ENCODE measurements around the gene C2orf68.
A peak's percentile ranks its signal among the peaks of the same experiment; 100 is the strongest.
"Not testable (repeated sequence)": the region's sequence is repeated elsewhere in the genome, so short reads cannot be mapped to it uniquely, and the experiment has no call there.

Gene C2orf68

GRCh38 chr2:85611705-85612587 lies at the start of gene C2orf68:
TSS of gene C2orf68 (minus strand) at chr2:85612066. CDS start at chr2:85611984, 82 bp downstream.
- DNase-seq (ENCODE audit: low read depth), result peak; percentile 82
- H3K4me3 ChIP-seq (ENCODE audit: low read length), result peak within 1 kb of the TSS; percentile 77
- TF ChIP-seq CTCF (conservative IDR thresholded peaks at IDR 0.05; ENCODE audit: low read length), result no peak

- H3K4me3 ChIP-seq (ENCODE audit: low read length), result no peak overlapping the region
- DNase-seq (ENCODE audit: low read depth), result no peak
- no peak for TF ChIP-seq CTCF (conservative IDR thresholded peaks at IDR 0.05; ENCODE audit: low read length)
Measured at GRCh38 chr2:85661139-85661858, 49.4 kb upstream of the C2orf68 start.

- DNase-seq (ENCODE audit: low read depth), result no peak
- no peak for TF ChIP-seq CTCF (conservative IDR thresholded peaks at IDR 0.05; ENCODE audit: low read length)
- H3K4me3 ChIP-seq (ENCODE audit: low read length), result no peak overlapping the region
Measured at GRCh38 chr2:85660725-85661124, 48.9 kb upstream of the C2orf68 start.

GRCh38 chr2:85660301-85660700 lies 48.4 kb upstream of the C2orf68 start:
- DNase-seq (ENCODE audit: low read depth); H3K4me3 ChIP-seq (ENCODE audit: low read length): not testable (repeated sequence)

- no peak for TF ChIP-seq CTCF (conservative IDR thresholded peaks at IDR 0.05; ENCODE audit: low read length)
- DNase-seq (ENCODE audit: low read depth), result no peak
- no peak overlapping the region for H3K4me3 ChIP-seq (ENCODE audit: low read length)
Measured at GRCh38 chr2:85659324-85659981, 47.6 kb upstream of the C2orf68 start.

- H3K4me3 ChIP-seq (ENCODE audit: low read length); DNase-seq (ENCODE audit: low read depth): not testable (repeated sequence)
Measured at GRCh38 chr2:85657399-85657798, 45.5 kb upstream of the C2orf68 start.

GRCh38 chr2:85656468-85656867 lies 44.6 kb upstream of the C2orf68 start:
- no peak overlapping the region for H3K4me3 ChIP-seq (ENCODE audit: low read length)
- no peak for TF ChIP-seq CTCF (conservative IDR thresholded peaks at IDR 0.05; ENCODE audit: low read length)

More at GRCh38 chr2:85656468-85656867, 44.6 kb upstream of the C2orf68 start:
- no peak for DNase-seq (ENCODE audit: low read depth)
